ENCODE results near the gene ANKRD36C.
"Not testable (repeated sequence)": the region's sequence is repeated elsewhere in the genome, so short reads cannot be mapped to it uniquely, and the experiment has no call there.

ANKRD36C gene

DNA sequence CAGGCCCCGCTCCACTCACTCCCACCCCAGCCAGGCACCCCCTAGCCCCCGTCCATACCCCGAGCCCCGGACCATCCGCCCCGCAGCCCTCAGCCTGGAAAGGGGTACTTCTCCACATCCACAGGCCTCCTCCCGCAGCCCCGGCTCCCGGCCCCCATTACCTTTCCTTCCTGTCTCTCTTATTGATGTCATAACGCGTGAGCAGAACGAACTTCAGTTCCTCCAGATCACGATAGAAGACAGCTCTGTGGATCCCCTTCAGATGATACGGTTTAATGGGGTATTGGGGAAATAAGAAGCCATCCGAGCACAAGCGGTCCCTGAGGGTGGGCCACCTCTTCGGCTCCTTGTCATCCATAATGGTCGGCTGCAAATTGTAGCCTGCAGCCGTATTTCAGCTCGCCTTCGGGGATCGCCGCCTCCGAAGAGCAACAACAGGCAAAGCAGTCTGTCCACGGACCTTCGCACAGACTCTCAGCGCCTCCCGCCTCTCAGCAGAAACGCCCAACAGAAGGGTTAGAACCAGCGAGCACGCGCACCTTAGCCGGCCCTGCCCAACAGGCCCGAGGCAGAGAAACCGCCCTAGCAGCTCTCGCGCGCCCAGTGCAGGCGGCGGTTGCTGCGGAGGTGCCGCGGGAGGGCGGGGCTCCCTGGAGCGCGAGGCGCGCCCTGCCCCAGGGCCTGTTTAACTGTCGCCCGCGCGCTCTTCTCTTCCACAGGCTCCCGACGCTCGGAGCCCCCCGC lies at the start of gene ANKRD36C:
Gene ANKRD36C, minus strand, starts transcription at position 474 of the 744 bp plus-strand sequence. Its CDS starts 116 bp downstream, at position 358.
- peak; percentile 58 for DNase-seq

DNA sequence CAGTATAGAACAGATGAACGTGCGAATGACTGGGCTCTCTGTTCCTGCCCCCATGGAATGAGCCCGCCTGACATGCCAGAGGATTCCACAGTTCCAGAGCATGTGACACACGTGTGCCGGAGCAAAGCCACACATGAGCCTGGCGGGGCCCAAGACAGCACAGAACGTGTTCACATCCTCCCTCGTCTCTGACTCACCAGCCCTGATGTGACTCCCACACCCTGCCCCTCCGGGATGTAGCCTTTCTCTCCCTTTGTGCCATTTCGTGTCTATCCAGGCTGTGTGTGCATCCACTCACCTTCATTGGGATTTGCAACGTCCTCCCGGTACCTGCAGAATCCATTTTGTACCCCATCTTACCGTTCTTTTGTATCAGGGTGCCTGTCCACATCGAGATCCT lies 43.9 kb upstream of the ANKRD36C start:
- DNase-seq, result not testable (repeated sequence)

DNA sequence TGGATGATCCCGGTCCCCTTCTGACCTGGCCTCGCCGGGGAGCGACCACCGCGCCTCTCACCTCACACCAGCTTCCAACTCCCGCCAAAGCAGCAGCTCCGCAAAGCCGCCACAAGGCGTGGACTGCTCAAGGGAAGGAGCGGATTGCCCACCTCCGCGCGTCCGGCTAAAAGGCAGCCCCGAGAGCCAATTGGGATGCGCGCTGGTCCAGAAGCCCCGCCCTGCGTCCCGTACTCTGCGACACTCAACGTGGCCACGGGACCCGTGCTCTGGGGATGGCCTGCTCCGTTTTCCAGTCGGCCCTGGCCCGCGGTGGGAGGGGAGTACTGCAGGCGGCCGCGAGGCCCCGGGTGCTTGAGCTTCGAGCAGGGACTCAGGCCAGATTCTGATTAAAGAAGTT lies 43.2 kb upstream of the ANKRD36C start, which contains the start of gene GPAT2:
Gene GPAT2, minus strand, starts transcription at position 125 of the 400 bp plus-strand sequence. CDS start 2,557 bp downstream, outside the sequence.
- DNase-seq, result not testable (repeated sequence)

DNA sequence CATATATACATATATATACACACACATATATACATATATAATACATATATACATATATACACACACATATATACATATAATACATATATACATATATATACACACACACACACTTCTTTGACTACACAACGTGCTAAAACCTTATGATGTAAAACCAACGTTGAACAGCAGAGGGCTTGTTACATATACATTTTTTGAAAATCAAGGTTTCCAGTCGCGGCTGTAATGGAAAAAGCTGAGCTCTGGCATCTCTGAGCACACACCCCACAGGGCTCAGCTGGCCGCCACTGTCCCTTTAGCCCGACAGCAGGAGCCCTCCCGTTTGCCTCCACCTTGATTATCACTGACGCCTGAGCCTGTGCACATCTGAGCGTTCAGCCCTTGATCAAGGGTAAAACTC lies 42.4 kb upstream of the ANKRD36C start:
- DNase-seq, result not testable (repeated sequence)

DNA sequence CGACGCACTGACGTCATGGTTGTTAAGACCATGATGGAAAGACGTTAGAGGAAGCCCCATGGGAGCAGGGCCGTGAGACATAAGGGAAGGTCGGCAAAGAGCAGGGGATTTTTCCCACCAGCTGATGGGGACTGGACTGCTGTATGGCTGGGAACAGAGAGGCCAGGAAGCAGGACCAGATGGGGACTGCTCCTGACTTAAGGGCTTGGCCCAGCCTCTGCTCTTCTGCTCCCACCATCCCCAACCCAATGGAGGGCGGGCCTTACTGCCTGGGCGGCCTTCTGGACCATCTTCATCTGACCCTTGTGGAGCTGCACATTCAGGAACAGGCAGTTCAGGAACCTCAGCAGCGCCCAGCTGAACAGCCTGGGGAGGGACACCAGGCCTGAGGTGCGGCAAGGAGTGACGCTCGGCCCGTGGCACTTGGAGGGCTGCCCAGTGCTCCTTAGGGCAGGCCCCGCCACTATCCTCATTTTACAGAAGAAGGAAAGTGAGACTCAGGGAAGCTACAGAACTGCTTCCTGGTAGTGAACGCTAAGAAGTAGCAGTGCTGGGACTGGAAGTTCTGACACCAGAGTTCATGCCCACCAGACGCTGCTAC lies 36.2 kb upstream of the ANKRD36C start:
- DNase-seq, result not testable (repeated sequence)

DNA sequence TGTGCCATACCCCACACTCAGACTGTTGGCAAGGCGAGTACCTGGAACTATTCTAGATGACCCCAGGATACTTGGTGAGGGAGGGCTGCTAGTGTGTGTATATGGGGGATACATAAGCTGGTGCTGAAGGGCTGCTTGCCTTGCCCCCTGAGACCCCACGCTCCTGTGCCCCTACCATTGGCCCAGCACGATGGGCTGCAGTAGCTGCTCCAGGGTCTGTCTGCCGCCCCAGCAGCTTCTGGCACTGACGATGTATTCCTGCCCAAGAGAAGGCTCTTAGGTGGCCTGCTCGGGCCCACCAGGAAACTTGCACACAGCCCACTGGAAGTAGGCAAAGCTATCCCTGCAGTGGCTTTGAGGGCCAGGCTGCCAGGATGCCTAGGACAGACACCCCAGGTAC lies 34.1 kb upstream of the ANKRD36C start:
- DNase-seq, result not testable (repeated sequence)

DNA sequence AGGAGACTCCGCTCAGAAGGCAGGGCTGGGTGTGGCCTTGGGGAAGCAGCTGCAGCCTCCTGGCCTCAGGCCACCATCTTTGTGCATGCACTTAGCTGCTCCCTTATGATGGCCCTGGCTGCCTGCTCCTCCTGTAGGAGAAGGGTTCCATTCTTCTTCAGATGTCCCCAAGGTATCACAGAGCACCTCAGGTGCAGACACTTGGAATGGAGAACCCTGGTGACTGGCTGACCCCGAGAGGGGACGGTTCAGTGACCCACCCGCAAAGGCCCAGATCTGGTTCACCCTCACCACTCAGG lies 33.5 kb upstream of the ANKRD36C start:
- no peak for DNase-seq

DNA sequence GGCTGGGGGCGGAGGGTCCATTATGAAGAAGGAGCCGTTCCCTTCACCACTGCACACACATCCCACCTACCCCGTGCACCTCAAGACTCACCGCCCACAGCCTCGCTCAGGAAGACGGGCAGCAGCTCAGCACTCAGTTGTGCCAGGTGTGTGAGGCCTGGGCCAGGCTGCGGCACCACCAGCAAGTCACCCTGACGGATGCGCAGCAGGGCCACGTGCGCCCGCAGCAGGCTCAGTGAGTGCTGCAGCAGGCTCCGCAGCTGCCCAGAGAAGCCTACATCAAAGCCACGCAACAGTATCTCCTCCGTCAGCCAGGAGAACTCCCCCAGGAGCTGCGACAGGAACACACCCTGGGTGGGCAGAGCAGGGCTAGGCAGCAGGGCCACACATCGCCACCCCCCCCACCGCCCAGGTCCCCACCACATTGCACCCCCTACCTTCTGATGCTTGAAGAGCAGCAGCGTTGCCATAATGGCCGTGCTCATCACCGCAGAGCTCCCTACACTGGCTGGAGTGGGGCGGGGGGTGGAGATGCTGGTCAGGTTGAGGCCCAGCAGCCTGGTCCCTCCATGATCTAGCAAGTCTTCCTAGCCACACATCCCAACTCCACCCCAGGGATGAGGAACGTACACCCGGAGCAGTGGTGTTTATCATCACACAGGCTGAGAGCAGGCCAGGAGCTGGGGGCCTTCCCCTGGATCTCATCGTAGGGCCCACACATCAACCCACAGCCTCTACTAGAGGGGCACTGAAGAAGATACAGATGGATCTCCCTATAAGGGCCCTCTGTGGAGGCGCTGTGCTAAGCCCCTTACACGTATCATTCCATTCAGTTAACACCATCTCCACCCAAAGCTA lies 32.9 kb upstream of the ANKRD36C start:
- DNase-seq, result no peak

DNA sequence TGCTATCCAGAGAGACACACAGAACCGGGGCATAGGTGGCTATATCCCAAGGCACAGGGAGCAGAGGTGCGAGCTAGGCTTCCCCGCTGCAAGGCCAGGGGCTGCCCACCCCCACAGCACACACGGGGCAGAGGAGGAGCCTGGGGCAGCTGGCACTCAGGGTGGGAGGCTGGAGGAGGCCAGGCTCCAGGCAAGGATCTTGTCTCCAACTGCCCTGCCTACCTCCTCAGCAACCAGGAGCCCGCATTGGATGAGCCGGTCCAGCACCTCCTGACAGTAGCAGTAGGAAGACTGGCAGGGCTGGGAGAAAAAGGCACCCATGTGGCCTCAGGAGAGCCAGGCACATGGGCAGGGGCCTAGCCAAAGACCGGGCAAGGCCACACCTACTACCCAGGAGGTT lies 32.1 kb upstream of the ANKRD36C start:
- DNase-seq, result not testable (repeated sequence)

DNA sequence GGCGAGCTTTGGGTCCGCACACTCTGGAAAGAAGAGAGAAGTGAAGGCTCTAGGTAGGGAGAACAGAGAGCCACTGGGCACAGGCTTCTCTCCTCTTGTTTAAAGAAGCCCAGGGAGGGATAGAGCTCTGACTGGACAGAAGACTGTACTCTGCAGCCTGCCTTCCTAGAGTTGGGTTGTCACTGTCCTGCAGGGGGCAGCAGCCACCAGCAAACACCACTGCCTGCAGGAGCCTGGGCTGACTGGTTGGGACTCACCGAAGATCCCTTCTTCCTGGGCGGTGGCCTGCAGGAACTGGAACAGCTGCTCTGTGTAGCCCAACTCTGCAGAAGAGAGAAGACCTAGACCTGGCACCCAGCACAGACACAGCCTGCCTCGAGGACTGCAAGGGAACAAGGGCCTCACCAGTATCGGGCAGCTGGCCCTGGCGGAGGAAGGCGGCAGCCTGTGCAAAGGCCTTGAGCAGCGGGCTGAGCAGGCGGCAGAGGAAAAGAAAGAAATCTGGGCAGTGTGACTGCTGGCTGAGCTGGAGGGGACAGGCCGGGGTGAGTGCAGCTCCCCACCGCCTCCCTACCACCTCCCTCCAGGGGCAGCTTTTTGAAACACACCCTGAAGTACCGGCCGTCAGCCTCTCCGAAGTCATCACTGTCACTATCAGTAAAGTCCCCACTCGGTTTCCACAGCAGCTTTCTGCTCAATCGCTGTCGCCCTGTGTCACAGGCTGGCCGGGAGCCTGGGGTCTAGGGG lies 31.2 kb upstream of the ANKRD36C start:
- peak; percentile 87 for DNase-seq

DNA sequence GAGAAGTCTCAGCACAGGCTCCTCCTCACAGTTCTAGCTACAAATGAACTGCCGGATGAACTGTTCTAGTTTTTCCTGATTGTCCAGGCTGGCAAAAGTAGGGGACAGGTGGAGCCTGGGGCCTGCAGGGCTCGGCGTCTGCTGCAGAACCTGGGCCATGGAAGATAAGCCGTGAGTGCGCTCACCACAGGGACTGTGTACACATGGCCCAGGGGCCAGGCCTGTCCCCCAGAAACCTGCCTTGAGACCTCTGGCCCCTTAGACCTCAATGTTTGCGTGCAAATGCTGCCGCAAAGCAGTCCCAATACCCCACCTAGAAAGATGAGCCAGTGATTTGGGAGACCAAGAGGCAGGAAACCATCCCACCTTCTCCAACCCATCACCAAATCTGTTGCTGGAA lies 30.5 kb upstream of the ANKRD36C start:
- DNase-seq, result not testable (repeated sequence)

DNA sequence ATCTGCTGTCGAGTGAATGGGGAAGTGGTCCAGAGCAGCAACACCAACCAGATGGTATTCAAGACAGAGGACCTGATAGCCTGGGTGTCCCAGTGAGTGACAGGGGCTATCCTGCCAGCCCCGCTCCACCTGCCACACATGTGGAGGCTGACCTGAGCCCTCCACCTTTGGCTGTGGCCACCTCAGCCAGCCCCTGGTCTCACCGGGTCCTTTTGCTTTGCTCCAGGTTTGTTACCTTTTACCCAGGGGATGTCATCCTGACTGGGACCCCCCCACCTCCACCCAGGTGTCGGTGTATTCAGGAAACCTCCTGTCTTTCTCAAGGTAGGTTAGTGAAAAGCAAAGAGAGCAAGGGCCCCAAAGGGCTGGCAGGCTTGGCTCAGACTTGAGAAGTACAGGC lies 29.5 kb upstream of the ANKRD36C start:
- DNase-seq, result not testable (repeated sequence)

DNA sequence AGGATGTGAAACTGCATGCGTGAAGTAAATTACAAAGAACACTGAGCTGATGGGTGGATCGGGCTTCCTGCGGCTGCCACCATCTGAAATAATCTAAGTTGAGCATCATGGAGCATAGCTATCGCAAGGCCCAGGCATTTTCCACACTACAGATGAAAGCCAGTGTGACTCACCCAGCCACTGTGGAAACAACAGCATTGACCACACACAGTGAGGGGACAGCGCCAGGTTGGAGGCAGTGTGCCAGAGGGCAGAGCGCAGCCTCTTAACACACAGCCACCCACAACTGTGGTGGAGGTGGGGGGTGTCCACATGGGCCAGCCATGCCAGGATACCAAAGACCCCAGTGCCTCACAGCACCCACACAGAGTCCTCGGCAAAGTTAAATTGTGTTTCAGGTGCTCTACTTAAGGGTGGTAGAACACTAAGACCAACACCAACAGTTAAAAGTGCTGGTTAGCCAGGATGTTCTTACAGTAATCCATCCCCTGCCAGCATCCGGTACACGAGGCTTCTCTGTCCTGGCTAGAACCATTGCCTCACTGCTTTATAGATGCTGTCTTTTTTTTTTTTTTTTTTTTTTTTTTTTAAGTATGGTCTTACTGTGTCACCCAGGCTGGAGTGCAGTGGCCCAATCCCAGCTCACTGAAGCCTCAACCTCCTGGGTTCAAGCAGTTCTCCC lies 28.4 kb upstream of the ANKRD36C start:
- DNase-seq, result not testable (repeated sequence)

DNA sequence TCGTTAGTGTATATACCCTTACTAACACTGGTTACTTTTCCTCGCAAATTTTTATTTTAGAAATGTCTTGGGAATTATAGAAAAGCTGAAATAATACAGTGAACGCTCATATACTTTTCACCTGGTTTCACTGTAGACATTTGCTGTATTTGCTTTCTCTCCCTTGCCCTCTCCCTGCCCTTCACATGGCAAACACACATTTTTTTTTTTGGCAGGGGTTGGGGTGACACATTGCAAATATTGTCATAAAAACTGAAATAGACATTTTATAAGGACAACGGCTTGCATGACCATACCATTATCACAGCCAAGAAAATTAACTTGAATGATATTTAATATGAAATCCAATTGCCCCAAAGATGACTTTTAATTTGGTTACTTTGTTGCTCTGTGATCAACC lies 24.7 kb upstream of the ANKRD36C start:
- DNase-seq, result not testable (repeated sequence)

DNA sequence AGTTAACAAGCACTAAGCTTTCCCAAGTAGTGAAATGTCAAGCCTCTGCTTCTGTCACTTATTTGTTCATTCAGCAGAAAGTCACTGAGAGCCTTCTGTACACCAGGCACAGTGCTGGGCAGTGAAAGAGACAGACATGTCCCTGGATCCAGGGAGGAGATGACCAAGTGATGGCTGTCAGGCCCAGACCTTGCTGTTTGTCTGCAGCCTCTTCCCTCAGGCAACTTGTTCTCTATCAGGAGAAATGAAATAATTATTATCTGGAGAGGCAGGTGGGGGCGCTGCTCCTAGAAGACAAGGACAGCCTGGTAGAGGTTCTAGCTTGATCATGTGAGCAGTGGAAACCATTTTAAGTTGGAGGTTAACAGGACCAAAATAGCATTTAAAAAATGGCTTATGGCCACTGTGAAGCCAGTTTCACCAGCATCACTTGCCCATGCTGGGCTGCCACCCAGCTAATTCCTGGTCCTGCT lies 21.2 kb upstream of the ANKRD36C start:
- DNase-seq, result peak; percentile 32

DNA sequence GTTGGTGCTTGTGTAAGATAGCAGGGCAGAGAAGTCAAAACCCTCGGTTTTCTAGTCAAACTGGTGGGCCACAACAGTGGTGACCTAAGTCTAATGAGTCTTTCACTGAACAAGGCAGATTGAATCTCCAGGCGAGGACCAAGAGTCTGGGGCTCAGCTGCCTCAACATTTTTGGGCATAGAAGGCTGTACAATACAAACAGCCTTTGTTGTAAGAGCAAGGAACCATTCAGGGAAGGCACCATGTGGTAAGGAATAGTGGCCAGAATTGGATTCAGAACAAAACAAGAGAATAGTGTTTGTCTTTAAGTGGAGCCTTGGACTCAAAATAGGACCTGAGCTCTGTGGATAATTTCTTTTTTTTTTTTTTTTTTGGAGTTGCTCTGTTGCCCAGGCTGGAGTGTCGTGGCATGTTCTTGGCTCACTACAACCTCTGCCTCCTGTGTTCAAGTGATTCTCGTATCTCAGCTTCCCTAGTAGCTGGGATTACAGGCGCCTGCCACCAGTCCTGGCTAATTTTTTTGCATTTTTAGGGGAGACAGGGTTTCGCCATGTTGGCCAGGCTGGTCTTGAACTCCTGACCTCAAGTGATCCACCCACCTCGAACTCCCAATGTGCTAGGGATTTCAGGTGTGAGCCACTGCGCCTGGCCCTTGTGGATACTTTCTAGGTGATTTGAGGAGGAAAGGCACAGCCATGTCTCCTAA lies 20.6 kb upstream of the ANKRD36C start:
- not testable (repeated sequence) for DNase-seq

DNA sequence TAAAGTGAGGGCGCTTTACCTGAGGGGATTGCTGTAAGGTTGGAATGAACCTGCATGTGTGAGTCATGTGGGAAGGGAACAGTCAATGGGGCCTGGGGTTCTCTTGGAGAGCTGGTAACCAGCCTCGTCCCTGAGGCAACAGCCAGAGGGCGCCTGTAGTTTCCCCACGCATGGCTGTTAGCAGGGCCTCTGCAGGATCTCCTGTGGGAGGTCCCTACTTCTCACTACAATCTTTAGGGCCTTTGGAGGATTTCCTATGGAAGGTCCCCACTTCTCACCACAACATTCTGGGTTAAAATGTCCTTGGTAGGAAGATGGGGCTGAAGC lies 19.5 kb upstream of the ANKRD36C start:
- DNase-seq, result peak; percentile 68

DNA sequence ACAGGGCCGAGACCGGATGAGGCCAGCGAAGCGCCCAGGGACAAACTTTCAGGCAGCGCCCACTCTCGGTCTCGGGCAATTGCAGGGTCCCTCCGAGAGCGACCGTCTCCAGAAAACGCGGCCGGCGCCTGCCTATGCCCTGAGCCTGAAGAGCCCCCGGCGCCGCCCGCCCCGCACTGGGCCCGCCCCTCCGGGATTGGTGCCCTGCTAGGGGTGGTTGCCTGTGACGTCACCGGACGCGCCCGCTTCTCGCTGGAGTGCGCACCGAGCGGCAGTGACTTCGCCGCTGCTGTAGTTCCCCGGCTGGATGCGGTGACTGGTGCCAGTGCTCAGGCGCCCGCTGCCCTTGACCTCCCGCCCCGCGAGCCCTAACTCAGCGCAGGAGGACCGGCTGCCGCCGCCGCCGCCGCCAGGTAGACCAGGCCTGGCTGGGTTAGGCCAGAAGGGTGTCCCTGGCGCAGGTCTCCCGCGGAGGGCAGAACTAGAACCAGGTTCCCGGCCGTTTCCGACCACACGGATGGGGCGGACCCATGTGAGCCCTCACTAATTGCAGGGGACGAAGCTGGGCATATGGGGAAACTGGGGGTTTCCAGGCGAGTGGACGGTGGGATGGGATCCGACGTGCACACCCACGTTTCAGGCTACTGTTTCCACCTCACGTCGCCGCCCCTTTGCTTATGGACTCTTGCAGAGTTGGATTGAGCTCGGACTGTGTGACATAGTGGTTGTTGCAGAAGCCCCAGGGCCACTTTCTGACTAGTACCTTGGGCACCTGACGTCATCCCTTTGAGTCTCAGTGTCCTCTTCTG lies 18.9 kb upstream of the ANKRD36C start:
- peak; percentile 97 for DNase-seq

DNA sequence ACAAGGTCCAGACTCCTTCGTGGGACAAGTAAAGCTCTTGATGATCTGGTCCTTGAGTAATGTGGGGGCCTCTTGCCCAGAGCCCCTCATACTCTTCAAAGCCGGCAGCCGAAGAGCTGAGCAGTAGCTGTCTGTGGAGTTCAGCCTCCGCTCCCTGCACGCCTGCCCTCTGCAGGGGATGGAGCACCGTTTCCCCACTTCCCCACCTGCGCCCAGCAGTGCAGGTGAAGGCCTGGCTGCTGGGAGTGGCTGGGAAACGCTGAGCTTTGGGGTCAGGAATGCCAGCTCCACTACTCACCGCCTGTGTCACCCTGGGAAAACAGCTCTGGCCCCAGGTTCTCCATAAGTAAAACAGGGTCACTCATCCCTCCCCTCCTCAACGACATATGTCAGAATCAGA lies 18.2 kb upstream of the ANKRD36C start:
- peak; percentile 8 for DNase-seq

DNA sequence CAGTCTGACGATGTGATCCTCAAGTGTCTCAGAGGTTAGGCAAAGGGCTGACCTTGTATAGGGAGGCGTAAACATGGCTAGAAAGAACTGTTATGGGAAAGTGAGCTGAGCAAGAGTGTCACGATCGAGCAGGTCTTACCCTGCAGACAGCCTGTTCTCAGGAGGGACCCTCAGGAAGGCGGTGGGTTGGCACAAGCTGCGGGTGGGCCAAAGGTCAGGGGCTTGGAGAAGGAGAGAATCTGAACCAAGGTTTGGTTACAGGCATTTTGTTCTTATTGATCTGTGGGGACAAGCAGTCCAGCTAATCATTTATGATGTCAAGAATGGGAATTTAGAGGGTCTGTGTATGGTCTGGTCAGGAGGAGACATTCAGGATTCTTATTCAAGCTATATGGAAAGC lies 16.4 kb upstream of the ANKRD36C start:
- not testable (repeated sequence) for DNase-seq

DNA sequence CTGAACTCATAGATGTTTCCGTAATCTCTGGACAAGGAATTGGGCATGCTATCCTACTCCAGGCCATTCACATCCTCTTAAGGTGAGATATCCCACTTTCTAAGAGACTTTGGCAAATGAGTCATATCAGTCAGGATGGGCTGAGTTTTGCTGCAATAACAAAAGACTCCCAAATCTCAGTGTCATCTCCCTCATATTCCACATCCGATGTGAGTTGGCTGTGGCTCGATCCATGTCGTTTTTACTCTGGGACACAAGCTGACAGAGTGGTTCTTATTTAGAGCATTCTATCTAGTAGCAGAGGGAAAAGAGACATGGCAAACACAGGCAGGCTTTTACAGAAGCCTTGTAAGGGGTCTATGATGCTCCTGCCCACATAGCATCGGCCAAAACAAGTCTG lies 14.6 kb upstream of the ANKRD36C start:
- not testable (repeated sequence) for DNase-seq

All from hematopoietic multipotent progenitor cell treated with erythropoietin and hydrocortisone succinate and interleukin-3 and kit ligand, for 4 days (in vitro differentiated cells).